NCI-H510A (cell line): Measurements from ENCODE around the gene PIK3CG.

Experiments used
- DNase-seq: peaks from one replicate; lab custom pipeline; 2025; lab: John Stamatoyannopoulos, UW

Gene PIK3CG

GRCh38 chr7:106858618-106859532 lies 6.2 kb upstream of the PIK3CG start:
- DNase-seq, result peak; percentile 6

- no peak for DNase-seq
Measured at GRCh38 chr7:106862317-106863089, 2.6 kb upstream of the PIK3CG start.

GRCh38 chr7:106863274-106863997 lies 1.6 kb upstream of the PIK3CG start:
- DNase-seq, result no peak

- DNase-seq, result no peak
Measured at GRCh38 chr7:106864298-106865081, 592 bp upstream of the PIK3CG start.

- no peak for DNase-seq
Measured at GRCh38 chr7:106866298-106867281, 1.5 kb downstream of the PIK3CG start.

- DNase-seq, result no peak
Measured at GRCh38 chr7:106867641-106868351, 2.7 kb downstream of the PIK3CG start.

GRCh38 chr7:106868364-106868763 lies 3.3 kb downstream of the PIK3CG start:
- DNase-seq, result no peak

GRCh38 chr7:106869954-106870353 lies 4.9 kb downstream of the PIK3CG start:
- DNase-seq, result no peak

GRCh38 chr7:106870528-106870927 lies 5.4 kb downstream of the PIK3CG start:
- no peak for DNase-seq

GRCh38 chr7:106870983-106871410 lies 5.9 kb downstream of the PIK3CG start:
- no peak for DNase-seq

- DNase-seq, result no peak
Measured at GRCh38 chr7:106871793-106872571, 6.9 kb downstream of the PIK3CG start.

- DNase-seq, result no peak
Measured at GRCh38 chr7:106872763-106873162, 7.7 kb downstream of the PIK3CG start.

- DNase-seq, result no peak
Measured at GRCh38 chr7:106874076-106874475, 9.0 kb downstream of the PIK3CG start.

- DNase-seq, result no peak
Measured at GRCh38 chr7:106875508-106875907, 10.4 kb downstream of the PIK3CG start.

GRCh38 chr7:106878748-106879439 lies 13.8 kb downstream of the PIK3CG start:
- no peak for DNase-seq

- no peak for DNase-seq
Measured at GRCh38 chr7:106881984-106882383, 16.9 kb downstream of the PIK3CG start.

GRCh38 chr7:106883456-106884026 lies 18.5 kb downstream of the PIK3CG start:
- DNase-seq, result no peak

- no peak for DNase-seq
Measured at GRCh38 chr7:106885652-106886051, 20.6 kb downstream of the PIK3CG start.
